Vagina (tissue), 2 donors: ENCODE results near the gene VIM.

Source experiments
- CTCF ChIP-seq, 3 experiments: fragments of 450-650 bp in 2 of 3; fragments of 200-600 bp in 1 of 3; sonication (generic) in 1 of 3; IDR thresholded peaks; one replicate each; pipeline ENCODE4 v1.5.1; 2017 to 2019; ENCODE audit warnings: antibody characterized with exemption in 3 of 3, mild to moderate bottlenecking in 2 of 3, moderate library complexity in 2 of 3
- POLR2AphosphoS5 ChIP-seq, 2 donors: sonication (generic); formaldehyde crosslinking; IDR thresholded peaks; one replicate each; pipeline ENCODE4 v1.9.0; 2017; ENCODE audit warnings: antibody characterized with exemption in 2 of 2, mild to moderate bottlenecking in 2 of 2, low read depth in 1 of 2; ENCODE audit not compliant: insufficient read depth in 1 of 2

DNA sequence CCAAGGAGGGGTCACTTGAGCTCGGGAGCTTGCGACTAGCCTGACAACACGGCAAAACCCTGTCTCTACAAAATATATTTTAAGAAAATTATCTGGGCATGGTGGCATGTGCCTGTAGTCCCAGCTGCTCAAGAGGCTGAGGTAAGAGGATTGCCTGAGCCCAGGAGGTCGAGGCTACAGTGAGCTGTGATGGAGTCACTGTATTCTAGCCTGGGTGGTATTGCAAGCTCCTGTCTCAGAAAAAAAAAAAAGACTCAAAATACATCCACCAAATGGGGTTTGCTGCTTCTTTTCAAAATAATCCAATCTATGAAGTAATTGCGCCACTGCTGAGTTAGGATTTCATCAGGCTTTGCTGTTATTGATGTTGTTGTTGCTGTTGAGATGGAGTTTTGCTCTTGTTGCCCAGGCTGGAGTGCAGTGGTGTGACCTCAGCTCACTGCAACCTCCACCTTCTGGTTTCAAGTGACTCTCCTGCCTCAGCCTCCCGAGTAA, 11.1 kb upstream of the VIM start:
- no peak for TF ChIP-seq CTCF (IDR thresholded peaks at IDR 0.05)
- peak in 1 of 2 donors; percentile 45 for TF ChIP-seq POLR2AphosphoS5 (IDR thresholded peaks at IDR 0.05; ENCODE audit: insufficient read depth in 1 of 2, low read depth in 1 of 2)
